ENCODE data around the gene NUP37.

The NUP37 gene

DNA sequence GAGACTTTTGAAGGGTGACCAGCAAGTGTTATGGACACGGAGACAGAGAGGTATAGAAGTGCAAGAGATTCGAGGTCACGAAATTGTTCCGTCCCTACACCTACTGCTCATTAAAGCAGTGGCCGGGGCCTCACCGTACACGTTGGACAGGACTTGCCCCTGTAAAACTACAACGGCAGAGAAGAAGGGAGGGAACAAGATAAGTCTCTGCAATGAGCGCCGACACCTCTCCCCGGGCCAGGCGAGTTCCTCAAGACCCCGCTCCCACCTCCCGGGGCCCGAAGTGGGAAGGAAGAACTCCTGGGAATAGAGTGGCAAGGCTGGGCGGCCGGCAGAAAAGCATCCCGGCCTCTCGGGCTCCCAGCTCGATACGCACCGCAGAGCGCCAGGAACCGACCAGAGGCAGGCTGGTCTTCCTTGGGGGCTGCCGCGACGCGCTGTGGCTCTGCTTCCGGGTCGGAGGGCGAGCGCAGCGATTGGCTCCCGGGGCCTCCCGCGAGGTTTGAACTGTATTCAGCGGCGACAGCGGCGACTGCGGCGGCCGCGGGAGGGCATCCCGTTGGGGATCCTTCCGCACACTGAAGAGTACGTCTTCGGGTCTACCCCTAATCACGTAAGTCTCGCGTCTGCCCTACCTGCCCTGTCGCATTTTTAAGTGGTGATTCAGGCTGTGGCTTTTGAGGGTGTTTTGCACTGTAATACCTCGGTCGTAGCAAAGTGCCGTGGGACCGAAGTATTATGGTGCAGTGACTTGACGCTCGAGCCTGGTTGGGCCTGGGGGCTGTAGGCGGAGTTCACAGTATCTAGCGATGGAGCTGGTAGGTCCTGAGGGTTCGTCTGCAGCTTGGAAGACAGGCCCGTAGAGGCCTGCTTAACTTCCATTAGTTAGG lies at the start of gene NUP37, which contains the start of gene PARPBP (continued):
- TF ChIP-seq ZNF18 (tag by site-specific recombination; IDR thresholded peaks at IDR 0.05) (no peak), SCRT2 (tag by site-specific recombination; IDR thresholded peaks at IDR 0.05) (0 out of 2 replicates have a peak, but pooled peaks have one; percentile 13), PRDM4 (tag by site-specific recombination; IDR thresholded peaks at IDR 0.05) (no peak), ZNF354C (tag by site-specific recombination; IDR thresholded peaks at IDR 0.05; ENCODE audit: borderline replicate concordance, low read depth) (no peak), ZBTB21 (tag by site-specific recombination; IDR thresholded peaks at IDR 0.05) (peak; percentile 56; the same call in 1 of the 2 replicates), ZNF341 (tag by site-specific recombination; IDR thresholded peaks at IDR 0.05; ENCODE audit: low read depth) (peak; percentile 46; the same call in 1 of the 2 replicates), OVOL3 (tag by site-specific recombination; IDR thresholded peaks at IDR 0.05) (no peak), ZNF274 (IDR thresholded peaks at IDR 0.05; ENCODE audit: low read length) (no peak), ZNF274 (tag by site-specific recombination; IDR thresholded peaks at IDR 0.05; ENCODE audit: borderline replicate concordance) (no peak), ZNF449 (tag by site-specific recombination; IDR thresholded peaks at IDR 0.05) (peak; percentile 37; the same call in 1 of the 2 replicates), ZNF302 (tag by site-specific recombination; IDR thresholded peaks at IDR 0.05; ENCODE audit: low read depth) (no peak), GLI2 (tag by site-specific recombination; IDR thresholded peaks at IDR 0.05; ENCODE audit: borderline replicate concordance, low read depth) (no peak), ZNF621 (tag by site-specific recombination; IDR thresholded peaks at IDR 0.05) (no peak), ZSCAN4 (tag by site-specific recombination; IDR thresholded peaks at IDR 0.05) (no peak), PRDM2 (tag by site-specific recombination; IDR thresholded peaks at IDR 0.05; ENCODE audit: borderline replicate concordance) (no peak), ZNF2 (tag by site-specific recombination; IDR thresholded peaks at IDR 0.05) (peak; percentile 89), ZNF155 (tag by site-specific recombination; IDR thresholded peaks at IDR 0.05) (no peak)
- TF ChIP-seq, protein P1, sequence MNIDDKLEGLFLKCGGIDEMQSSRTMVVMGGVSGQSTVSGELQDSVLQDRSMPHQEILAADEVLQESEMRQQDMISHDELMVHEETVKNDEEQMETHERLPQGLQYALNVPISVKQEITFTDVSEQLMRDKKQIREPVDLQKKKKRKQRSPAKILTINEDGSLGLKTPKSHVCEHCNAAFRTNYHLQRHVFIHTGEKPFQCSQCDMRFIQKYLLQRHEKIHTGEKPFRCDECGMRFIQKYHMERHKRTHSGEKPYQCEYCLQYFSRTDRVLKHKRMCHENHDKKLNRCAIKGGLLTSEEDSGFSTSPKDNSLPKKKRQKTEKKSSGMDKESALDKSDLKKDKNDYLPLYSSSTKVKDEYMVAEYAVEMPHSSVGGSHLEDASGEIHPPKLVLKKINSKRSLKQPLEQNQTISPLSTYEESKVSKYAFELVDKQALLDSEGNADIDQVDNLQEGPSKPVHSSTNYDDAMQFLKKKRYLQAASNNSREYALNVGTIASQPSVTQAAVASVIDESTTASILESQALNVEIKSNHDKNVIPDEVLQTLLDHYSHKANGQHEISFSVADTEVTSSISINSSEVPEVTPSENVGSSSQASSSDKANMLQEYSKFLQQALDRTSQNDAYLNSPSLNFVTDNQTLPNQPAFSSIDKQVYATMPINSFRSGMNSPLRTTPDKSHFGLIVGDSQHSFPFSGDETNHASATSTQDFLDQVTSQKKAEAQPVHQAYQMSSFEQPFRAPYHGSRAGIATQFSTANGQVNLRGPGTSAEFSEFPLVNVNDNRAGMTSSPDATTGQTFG (tag by site-specific recombination; IDR thresholded peaks at IDR 0.05; ENCODE audit: borderline replicate concordance) = no peak
- TF ChIP-seq, protein P2, sequence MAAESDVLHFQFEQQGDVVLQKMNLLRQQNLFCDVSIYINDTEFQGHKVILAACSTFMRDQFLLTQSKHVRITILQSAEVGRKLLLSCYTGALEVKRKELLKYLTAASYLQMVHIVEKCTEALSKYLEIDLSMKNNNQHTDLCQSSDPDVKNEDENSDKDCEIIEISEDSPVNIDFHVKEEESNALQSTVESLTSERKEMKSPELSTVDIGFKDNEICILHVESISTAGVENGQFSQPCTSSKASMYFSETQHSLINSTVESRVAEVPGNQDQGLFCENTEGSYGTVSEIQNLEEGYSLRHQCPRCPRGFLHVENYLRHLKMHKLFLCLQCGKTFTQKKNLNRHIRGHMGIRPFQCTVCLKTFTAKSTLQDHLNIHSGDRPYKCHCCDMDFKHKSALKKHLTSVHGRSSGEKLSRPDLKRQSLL (tag by site-specific recombination; IDR thresholded peaks at IDR 0.05) = peak; percentile 83
